Left ventricle myocardium inferior (tissue), 1 donor: ENCODE measurements around the gene KRTAP4-9. TPM values are rescaled to one million over a fixed set of nuclear protein-coding genes. Genes with fewer than 3 reads are reported as not detected.
"Not testable (repeated sequence)": the region's sequence is repeated elsewhere in the genome, so short reads cannot be mapped to it uniquely, and the experiment has no call there.

ENCODE experiments used
- DNase-seq: peaks from one replicate; pipeline ENCODE4 v3.0.0-alpha.2; 2020
- H3K27ac ChIP-seq: fragments of 200-600 bp; replicated peaks from 2 replicates; pipeline ENCODE4 v1.8.0; 2021
- H3K27me3 ChIP-seq: fragments of 200-600 bp; 2 replicates; pipeline ENCODE4 v1.8.0; 2021; ENCODE audit warnings: low read depth
- H3K36me3 ChIP-seq: fragments of 200-600 bp; 2 replicates; pipeline ENCODE4 v1.8.0; 2021
- H3K4me1 ChIP-seq: fragments of 200-600 bp; 2 replicates; pipeline ENCODE4 v1.8.0; 2021
- H3K4me3 ChIP-seq: fragments of 200-600 bp; 2 replicates; pipeline ENCODE4 v1.8.0; 2021; ENCODE audit warnings: mild to moderate bottlenecking, moderate library complexity
- H3K9me3 ChIP-seq: fragments of 200-600 bp; replicated peaks from 2 replicates; pipeline ENCODE4 v1.8.0; 2021
- CTCF ChIP-seq: fragments of 200-600 bp; IDR thresholded peaks from 2 replicates; pipeline ENCODE4 v1.8.0; 2021; ENCODE audit warnings: antibody characterized with exemption, mild to moderate bottlenecking, borderline replicate concordance
- intact Hi-C: fragments of 100-400 bp; cut with micrococcal nuclease; formaldehyde crosslinking; loops from one replicate; pipeline ENCODE4 v1.11.0; 2022
- total RNA-seq: library from RNA; stranded (reverse); fragmentation: NEBNext Ultra II Directional; extraction: Animal tissue kit (Norgen Biotek cat#: 25700); gene quantifications from one replicate; pipeline ENCODE4 v1.2.1, GENCODE V29; 2021
- donor health status: DM: no; HTN: yes; CAD: no; lungs with severe emphysema.

The KRTAP4-9 gene
- total RNA-seq, 1 donor from 2014 or later = not detected

- H3K4me1 ChIP-seq = no peaks in the 10 kb centered on the region
- no peak for DNase-seq
- H3K27ac ChIP-seq = no peak overlapping the region
- intact Hi-C loops = no loop called here
- no peaks in the 10 kb centered on the region for H3K9me3 ChIP-seq
- no peak overlapping the region for H3K4me3 ChIP-seq
- no peak for TF ChIP-seq CTCF
- peaks cover 77% of the 10 kb centered on the region for H3K27me3 ChIP-seq
- H3K36me3 ChIP-seq = no peaks in the 10 kb centered on the region
Observed at GRCh38 chr17:41063449-41063848, 41.7 kb upstream of the KRTAP4-9 start.

DNA sequence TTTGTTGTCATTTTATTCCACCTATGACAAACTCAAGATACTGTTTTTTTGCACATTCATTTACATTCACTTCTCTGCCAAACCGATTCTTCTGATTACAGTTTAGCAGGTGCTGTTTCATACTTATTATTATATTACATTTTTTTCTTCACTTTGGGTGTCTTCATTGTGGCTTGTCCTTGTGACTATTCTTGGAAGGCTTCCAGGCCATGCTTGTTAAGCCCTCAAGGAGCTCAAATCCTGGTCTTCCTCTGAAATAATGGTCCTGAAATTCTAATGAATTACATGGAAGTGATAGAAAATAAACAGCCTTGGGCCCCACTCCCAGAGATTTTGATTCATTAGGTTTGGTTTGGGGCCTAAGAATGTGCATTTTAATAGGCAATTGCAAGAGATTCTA is 40.9 kb upstream of the KRTAP4-9 start:
- TF ChIP-seq CTCF = no peak

DNA sequence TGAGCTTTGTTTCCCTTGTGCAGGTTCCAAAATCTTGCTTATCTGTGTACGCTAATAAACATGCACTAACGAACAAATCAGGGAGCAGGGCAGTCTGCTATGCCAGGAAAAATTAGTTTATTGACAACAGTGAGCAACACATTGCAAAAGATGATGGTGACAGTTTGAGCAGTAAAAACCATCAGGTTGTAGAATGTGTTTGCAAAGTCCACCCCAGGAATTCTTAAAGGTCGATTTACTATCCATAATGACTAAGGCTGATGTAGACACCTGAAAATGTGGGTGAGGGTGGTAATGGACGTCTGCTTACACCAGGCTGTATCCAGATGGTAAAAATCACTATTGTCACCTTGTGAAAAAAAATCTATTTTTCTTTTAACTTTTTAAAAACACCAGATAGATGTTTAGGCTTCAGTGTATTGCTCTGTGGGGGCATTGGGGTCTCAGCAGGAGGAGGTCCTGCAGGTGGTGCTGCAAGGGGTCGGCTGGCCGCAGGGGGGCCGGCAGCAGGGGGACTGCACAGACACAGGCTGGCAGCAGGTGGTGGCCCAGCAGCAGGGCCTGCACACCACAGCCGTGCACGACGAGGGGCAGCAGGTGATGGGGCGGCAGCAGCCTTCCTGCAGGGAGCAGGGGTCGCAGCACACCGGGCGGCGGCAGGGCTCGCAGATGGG is 40.0 kb upstream of the KRTAP4-9 start:
- H3K9me3 ChIP-seq, H3K4me3 ChIP-seq, H3K36me3 ChIP-seq, intact Hi-C loops, DNase-seq, H3K4me1 ChIP-seq, H3K27ac ChIP-seq: not testable (repeated sequence)
- H3K27me3 ChIP-seq = peaks cover 65% of the 10 kb centered on the region

More for the DNA sequence above, 40.9 kb upstream of the KRTAP4-9 start:
- Histone ChIP-seq H3K36me3 (no peaks in the 10 kb centered on the region), H3K4me1 (no peaks in the 10 kb centered on the region), H3K4me3 (no peak overlapping the region), H3K27me3 (peaks cover 68% of the 10 kb centered on the region), H3K9me3 (no peaks in the 10 kb centered on the region), H3K27ac (no peak overlapping the region)
- intact Hi-C loops = no loop called here
- no peak for DNase-seq

- Histone ChIP-seq H3K27ac (no peak within 1 kb of the TSS), H3K36me3 (no peaks in the 10 kb centered on the region), H3K4me3 (no peak within 1 kb of the TSS), H3K9me3 (no peaks in the 10 kb centered on the region), H3K27me3 (peaks cover 56% of the 10 kb centered on the region), H3K4me1 (no peaks in the 10 kb centered on the region)
- TF ChIP-seq CTCF = no peak
- no peak for DNase-seq
- intact Hi-C loops = no loop called here
Observed at GRCh38 chr17:41065829-41066624, 39.2 kb upstream of the KRTAP4-9 start, which contains the start of gene KRTAP2-4. TSS of gene KRTAP2-4 (minus strand) at chr17:41065879. CDS start at chr17:41065845, 34 bp downstream.

DNA sequence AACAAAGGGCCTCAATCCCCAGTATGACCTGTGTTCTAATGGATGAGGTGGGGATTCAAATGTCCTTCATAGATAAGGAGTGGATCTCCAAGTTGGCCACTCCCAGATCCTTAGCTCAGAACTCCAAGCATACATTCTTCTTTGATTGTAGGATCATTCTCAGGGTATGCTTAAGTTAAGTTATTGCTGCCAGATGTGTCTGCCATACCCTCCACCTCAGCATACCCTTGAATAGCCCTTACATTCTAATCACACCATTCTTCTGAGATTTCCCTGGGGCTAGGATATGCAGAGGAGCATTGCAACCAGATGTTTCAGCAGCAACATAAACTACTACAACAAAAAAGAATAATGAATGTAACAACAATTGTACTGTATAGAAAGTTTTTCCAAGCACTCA is 37.9 kb upstream of the KRTAP4-9 start:
- Histone ChIP-seq H3K4me3 (no peak overlapping the region), H3K36me3 (no peaks in the 10 kb centered on the region), H3K27ac (no peak overlapping the region), H3K9me3 (no peaks in the 10 kb centered on the region), H3K27me3 (peaks cover 44% of the 10 kb centered on the region), H3K4me1 (no peaks in the 10 kb centered on the region)
- TF ChIP-seq CTCF = no peak
- intact Hi-C loops = no loop called here
- DNase-seq = no peak

DNA sequence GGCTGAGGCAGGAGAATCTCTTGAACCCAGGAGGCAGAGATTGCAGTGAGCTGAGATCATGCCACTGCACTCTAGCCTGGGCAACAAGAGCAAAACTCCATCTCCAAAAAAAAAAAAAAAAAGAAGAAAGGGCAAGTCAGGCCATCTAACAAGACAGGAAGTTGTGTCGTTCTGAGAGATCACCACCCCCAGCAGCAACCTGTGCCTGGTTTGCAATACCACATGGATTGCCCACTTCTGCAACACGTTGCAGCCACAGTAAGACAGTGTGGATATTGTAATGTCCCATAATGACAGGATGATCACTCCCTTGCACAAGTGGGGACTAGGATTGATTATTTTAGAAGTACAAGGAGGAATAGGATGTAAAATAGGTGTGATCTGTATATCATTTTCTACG is 36.2 kb upstream of the KRTAP4-9 start:
- H3K27ac ChIP-seq = no peak overlapping the region
- H3K4me1 ChIP-seq = no peaks in the 10 kb centered on the region
- peaks cover 33% of the 10 kb centered on the region for H3K27me3 ChIP-seq
- DNase-seq = no peak
- no peaks in the 10 kb centered on the region for H3K36me3 ChIP-seq
- H3K9me3 ChIP-seq = no peaks in the 10 kb centered on the region
- intact Hi-C loops = no loop called here
- TF ChIP-seq CTCF = no peak
- no peak overlapping the region for H3K4me3 ChIP-seq
